Keratinocyte (primary cell): ENCODE data around the gene DUSP7. TPM values are rescaled to one million over a fixed set of nuclear protein-coding genes. Genes with fewer than 3 reads are reported as not detected.

Source experiments
- DNase-seq: peaks from one replicate; pipeline ENCODE4 v3.0.0-alpha.2; 2011; ENCODE audit warnings: low read depth, missing footprints, low spot score
- FAIRE-seq: peaks from 2 replicates; lab custom pipeline; 2011; peaks lifted over from hg19 to GRCh38; lab: Jason Lieb, UNC
- H2AFZ ChIP-seq: 2 replicates; pipeline ENCODE4 v1.6.0; 2012; ENCODE audit warnings: low read length, control low read depth, inconsistent platforms; ENCODE audit not compliant: control insufficient read depth
- H3K27ac ChIP-seq: 2 replicates; pipeline ENCODE4 v1.5.1; 2011; ENCODE audit warnings: low read length; ENCODE audit not compliant: control insufficient read depth, insufficient read depth
- H3K27me3 ChIP-seq: 3 replicates; pipeline ENCODE4 v1.6.0; 2011; ENCODE audit warnings: low read length; ENCODE audit not compliant: control insufficient read depth, insufficient read depth; ENCODE audit errors: extremely low read depth
- H3K36me3 ChIP-seq, 2 experiments: 2 replicates in 1 of 2; 3 replicates in 1 of 2; pipeline ENCODE4 v1.5.1; 2011; ENCODE audit warnings: low read length in 2 of 2, mild to moderate bottlenecking in 1 of 2; ENCODE audit not compliant: control insufficient read depth in 2 of 2, insufficient read depth in 2 of 2; ENCODE audit errors: extremely low read depth in 1 of 2
- H3K4me1 ChIP-seq: 3 replicates; pipeline ENCODE4 v1.5.1; 2011; ENCODE audit warnings: low read length; ENCODE audit not compliant: control insufficient read depth, insufficient read depth; ENCODE audit errors: extremely low read depth
- H3K4me2 ChIP-seq: 3 replicates; pipeline ENCODE4 v1.6.0; 2011; ENCODE audit warnings: low read depth, low read length; ENCODE audit not compliant: control insufficient read depth, insufficient read depth; ENCODE audit errors: extremely low read depth
- H3K4me3 ChIP-seq, 3 experiments: fragments of 200-600 bp in 1 of 3; sonication (generic) in 1 of 3; 2 replicates in 2 of 3; 3 replicates in 1 of 3; pipeline ENCODE4 v1.5.1; 2011 to 2016; ENCODE audit warnings: low read length in 3 of 3, mild to moderate bottlenecking in 3 of 3, control low read depth in 2 of 3, inconsistent platforms in 1 of 3, low read depth in 1 of 3, mixed read lengths in 1 of 3, mixed run types in 1 of 3, moderate library complexity in 1 of 3; ENCODE audit not compliant: control insufficient read depth in 2 of 3, insufficient read depth in 2 of 3; ENCODE audit errors: extremely low read depth in 1 of 3
- H3K79me2 ChIP-seq: 2 replicates; pipeline ENCODE4 v1.6.0; 2012; ENCODE audit warnings: low read length; ENCODE audit not compliant: control insufficient read depth, insufficient read depth
- H3K9ac ChIP-seq: 3 replicates; pipeline ENCODE4 v1.6.0; 2011; ENCODE audit warnings: low read length; ENCODE audit not compliant: control insufficient read depth, insufficient read depth; ENCODE audit errors: extremely low read depth
- H3K9me1 ChIP-seq: 3 replicates; pipeline ENCODE4 v1.6.0; 2011; ENCODE audit warnings: low read length; ENCODE audit not compliant: control insufficient read depth, insufficient read depth; ENCODE audit errors: extremely low read depth
- H3K9me3 ChIP-seq: 2 replicates; pipeline ENCODE4 v1.5.1; 2012; ENCODE audit warnings: low read depth, low read length; ENCODE audit not compliant: control insufficient read depth
- H4K20me1 ChIP-seq: 3 replicates; pipeline ENCODE4 v1.6.0; 2011; ENCODE audit warnings: low read length; ENCODE audit not compliant: control insufficient read depth, insufficient read depth; ENCODE audit errors: extremely low read depth
- EZH2 ChIP-seq: IDR thresholded peaks from one replicate; pipeline ENCODE4 v1.6.1; 2012; ENCODE audit warnings: inconsistent platforms, mild to moderate bottlenecking, low read length, moderate library complexity
- dilution Hi-C: fragments of 300-500 bp; cut with MboI; formaldehyde crosslinking; loops from one replicate; pipeline ENCODE4 v1.7.0; 2020; ENCODE audit warnings: low sequenced_read_pairs; ENCODE audit not compliant: extremely low pct_ligation_motif_present
- polyA plus RNA-seq, 5 experiments: library from polyadenylated mRNA; depleted of rRNA in 3 of 5; stranded (reverse) in 3 of 5; stranded (forward) in 1 of 5; unstranded in 1 of 5; fragments of >200 nt; gene quantifications; 1 replicate in 1 of 5; 2 replicates in 3 of 5; 3 replicates in 1 of 5; pipeline versions ENCODE4 v1.2.1 to v1.2.3, GENCODE V29; 2011 to 2012; ENCODE audit warnings: missing spikeins in 2 of 5, low read depth in 1 of 5, low replicate concordance in 1 of 5
- TF ChIP-seq, protein P1 (sequence below), 3 experiments: IDR thresholded peaks in 1 of 3; conservative IDR thresholded peaks in 1 of 3; optimal IDR thresholded peaks in 1 of 3; 2 replicates in 2 of 3; 3 replicates in 1 of 3; pipeline versions ENCODE3 to v1.5.1; 2011; ENCODE audit warnings: low read length in 3 of 3, mild to moderate bottlenecking in 3 of 3, moderate library complexity in 2 of 3, control low read depth in 1 of 3, inconsistent platforms in 1 of 3; ENCODE audit not compliant: insufficient read depth in 2 of 3; ENCODE audit errors: extremely low read depth in 1 of 3

Gene DUSP7
- polyA plus RNA-seq, 1 donor (not counting 4 experiments of a cell fraction or from before 2014, with no cell fraction given) = 103 TPM

DNA sequence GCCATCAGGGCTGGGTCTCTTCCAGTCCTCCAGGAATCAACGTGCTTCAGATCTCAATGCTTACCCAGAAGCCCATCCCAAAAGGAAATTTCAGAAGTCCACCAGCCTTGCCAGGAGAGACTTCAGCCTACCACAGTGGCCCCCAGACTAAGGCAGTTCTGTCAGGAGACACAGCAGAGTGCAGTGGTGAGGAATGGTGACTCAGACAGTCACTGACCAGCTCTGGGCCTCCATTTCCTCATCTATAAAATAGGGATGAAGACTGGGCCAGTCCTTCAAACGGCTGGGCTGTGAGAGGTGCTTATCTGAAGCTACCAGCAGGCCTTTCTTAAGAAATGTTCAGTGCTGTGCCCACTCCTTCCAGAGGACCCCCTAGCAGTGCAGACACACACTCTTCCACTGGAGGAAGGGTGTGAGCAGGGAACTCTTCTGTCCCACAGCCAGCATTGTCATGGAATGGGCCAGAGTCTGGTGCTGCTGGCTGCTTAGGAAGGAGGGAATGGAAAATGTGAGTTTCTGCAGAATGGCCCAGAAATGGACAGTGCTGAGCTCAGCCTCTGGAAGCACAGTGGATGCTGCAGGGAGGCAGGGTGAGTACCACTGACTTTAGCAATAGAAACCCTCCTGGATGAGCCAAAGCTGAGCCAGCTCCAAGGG lies 41.6 kb upstream of the DUSP7 start:
- FAIRE-seq = no peak
- Histone ChIP-seq H2AFZ (no peak overlapping the region), H3K79me2 (no peaks in the 10 kb centered on the region), H3K9ac (no peak overlapping the region), H3K27me3 (no peaks in the 10 kb centered on the region), H3K4me3 (no peak overlapping the region), H4K20me1 (no peaks in the 10 kb centered on the region), H3K9me1 (no peaks in the 10 kb centered on the region), H3K27ac (no peak overlapping the region), H3K4me1 (no peaks in the 10 kb centered on the region), H3K36me3 (peaks cover 3 to 18% of the 10 kb centered on the region in 2 experiments), H3K9me3 (no peaks in the 10 kb centered on the region), H3K4me2 (no peak overlapping the region)
- TF ChIP-seq, protein P1, sequence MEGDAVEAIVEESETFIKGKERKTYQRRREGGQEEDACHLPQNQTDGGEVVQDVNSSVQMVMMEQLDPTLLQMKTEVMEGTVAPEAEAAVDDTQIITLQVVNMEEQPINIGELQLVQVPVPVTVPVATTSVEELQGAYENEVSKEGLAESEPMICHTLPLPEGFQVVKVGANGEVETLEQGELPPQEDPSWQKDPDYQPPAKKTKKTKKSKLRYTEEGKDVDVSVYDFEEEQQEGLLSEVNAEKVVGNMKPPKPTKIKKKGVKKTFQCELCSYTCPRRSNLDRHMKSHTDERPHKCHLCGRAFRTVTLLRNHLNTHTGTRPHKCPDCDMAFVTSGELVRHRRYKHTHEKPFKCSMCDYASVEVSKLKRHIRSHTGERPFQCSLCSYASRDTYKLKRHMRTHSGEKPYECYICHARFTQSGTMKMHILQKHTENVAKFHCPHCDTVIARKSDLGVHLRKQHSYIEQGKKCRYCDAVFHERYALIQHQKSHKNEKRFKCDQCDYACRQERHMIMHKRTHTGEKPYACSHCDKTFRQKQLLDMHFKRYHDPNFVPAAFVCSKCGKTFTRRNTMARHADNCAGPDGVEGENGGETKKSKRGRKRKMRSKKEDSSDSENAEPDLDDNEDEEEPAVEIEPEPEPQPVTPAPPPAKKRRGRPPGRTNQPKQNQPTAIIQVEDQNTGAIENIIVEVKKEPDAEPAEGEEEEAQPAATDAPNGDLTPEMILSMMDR (optimal IDR thresholded peaks at IDR 0.05 in 1 of 3, IDR thresholded peaks at IDR 0.05 in 1 of 3, conservative IDR thresholded peaks at IDR 0.05 in 1 of 3; ENCODE audit: extremely low read depth in 1 of 3, insufficient read depth in 2 of 3, low read length in 3 of 3) = no peak
- no peak for TF ChIP-seq EZH2
- no peak for DNase-seq
- dilution Hi-C loops = no loop called here

DNA sequence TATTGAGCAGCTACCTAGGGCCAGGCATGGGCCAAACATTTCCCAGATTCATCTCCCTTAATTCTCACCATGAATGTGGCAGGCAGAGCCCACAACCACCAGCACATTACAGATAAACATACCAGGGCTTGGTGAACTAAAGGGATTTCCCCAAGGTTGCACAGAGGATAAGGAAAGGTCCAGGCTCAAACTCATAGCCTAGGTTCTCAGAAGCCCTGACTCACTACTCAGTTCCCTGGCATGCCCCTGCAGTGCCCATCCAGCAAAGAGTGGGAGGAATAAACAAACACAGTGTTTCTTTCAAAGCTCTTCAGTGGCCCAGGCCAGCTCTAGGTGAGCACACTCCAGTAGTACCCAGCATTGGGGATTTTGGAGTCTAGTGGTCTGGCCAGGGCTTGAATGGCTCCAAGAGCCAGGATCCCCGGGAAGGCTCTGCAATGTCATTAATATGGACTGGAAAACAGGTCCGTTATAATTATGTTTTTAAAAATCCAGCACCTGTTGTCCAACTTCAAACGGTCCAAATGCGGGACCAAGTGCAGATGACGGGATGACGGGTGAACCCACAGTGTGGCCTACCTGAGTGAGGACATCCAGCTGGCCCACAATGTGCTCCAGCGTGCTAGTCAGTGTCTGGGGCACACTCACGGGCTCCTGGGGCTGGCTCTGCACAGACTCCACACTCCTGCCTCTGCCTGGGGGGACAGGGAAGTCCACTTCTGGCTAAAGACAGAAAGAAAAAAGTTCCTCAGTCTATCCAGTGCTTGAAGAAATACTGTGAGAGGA lies 39.8 kb upstream of the DUSP7 start:
- H3K4me2 ChIP-seq = no peak overlapping the region
- no peaks in the 10 kb centered on the region for H3K4me1 ChIP-seq
- peaks cover 3 to 18% of the 10 kb centered on the region in 2 experiments for H3K36me3 ChIP-seq
- no peak for DNase-seq
- H3K9me1 ChIP-seq = no peaks in the 10 kb centered on the region
- TF ChIP-seq EZH2 = no peak
- TF ChIP-seq, protein P1 (optimal IDR thresholded peaks at IDR 0.05 in 1 of 3, IDR thresholded peaks at IDR 0.05 in 1 of 3, conservative IDR thresholded peaks at IDR 0.05 in 1 of 3; ENCODE audit: extremely low read depth in 1 of 3, insufficient read depth in 2 of 3, low read length in 3 of 3) = no peak
- no peaks in the 10 kb centered on the region for H3K9me3 ChIP-seq
- no peaks in the 10 kb centered on the region for H4K20me1 ChIP-seq
- H3K79me2 ChIP-seq = no peaks in the 10 kb centered on the region
- no peak overlapping the region for H3K9ac ChIP-seq
- FAIRE-seq = no peak
- H3K4me3 ChIP-seq = no peak overlapping the region
- dilution Hi-C loops = no loop called here
- no peak overlapping the region for H2AFZ ChIP-seq
- no peak overlapping the region for H3K27ac ChIP-seq
- H3K27me3 ChIP-seq = no peaks in the 10 kb centered on the region
